Measurements from ENCODE around the gene CABP7.
"Not testable (repeated sequence)": the region's sequence is repeated elsewhere in the genome, so short reads cannot be mapped to it uniquely, and the experiment has no call there.

Gene CABP7

DNA sequence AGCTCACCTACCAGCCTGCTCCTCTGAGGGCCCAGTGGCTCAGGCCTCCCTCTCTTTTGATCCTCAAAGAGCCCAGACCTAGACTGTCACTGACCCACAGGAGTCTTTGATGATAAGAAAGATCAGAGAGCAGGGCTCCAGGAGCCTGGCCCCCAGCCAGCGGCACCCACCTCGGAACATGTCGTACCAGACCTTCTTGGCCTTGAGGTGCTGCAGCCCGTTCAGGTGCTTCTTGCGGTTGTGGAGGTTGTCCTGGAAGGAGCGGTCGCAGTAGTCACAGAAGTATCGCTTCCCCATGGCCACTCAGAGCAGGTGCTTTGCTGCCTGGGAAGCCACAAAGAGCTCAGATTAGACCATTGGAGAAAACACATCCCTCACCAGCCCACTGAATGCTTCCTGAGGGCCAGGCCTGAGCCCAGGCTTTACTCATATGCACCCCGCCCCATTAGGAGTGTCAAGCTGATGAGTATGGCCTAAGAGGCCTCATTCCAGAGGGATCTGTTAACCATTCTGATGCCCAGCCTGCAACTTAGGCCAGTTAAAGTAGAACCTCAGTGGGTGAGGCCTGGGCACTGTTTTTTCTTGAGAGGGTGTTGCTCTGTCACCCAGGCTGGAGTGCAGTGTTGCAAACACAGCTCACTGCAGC, 28.6 kb downstream of the CABP7 start:
- DNase-seq (ENCODE audit: low read depth in 2 of 2) = no peak

DNA sequence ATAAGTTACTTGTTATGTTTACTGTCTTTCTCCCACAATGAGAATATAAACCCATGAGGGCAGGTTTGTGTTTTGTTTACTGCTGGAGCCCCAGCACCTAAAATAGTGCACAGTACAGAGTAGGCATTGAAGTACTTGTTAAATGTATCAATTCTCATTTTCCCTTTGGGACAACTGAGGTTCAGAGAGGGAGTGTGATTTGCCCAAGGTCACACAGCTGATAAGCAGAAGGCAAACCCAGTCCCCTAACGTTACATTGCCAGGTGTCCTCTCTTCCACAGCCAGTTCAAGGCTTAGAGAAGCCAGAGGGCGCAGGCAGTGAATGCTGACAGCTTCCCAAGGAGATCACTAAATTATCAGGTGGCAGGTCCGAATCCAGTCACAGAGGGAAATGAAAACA, 30.2 kb downstream of the CABP7 start:
- no peak for DNase-seq (ENCODE audit: low read depth in 2 of 2)

DNA sequence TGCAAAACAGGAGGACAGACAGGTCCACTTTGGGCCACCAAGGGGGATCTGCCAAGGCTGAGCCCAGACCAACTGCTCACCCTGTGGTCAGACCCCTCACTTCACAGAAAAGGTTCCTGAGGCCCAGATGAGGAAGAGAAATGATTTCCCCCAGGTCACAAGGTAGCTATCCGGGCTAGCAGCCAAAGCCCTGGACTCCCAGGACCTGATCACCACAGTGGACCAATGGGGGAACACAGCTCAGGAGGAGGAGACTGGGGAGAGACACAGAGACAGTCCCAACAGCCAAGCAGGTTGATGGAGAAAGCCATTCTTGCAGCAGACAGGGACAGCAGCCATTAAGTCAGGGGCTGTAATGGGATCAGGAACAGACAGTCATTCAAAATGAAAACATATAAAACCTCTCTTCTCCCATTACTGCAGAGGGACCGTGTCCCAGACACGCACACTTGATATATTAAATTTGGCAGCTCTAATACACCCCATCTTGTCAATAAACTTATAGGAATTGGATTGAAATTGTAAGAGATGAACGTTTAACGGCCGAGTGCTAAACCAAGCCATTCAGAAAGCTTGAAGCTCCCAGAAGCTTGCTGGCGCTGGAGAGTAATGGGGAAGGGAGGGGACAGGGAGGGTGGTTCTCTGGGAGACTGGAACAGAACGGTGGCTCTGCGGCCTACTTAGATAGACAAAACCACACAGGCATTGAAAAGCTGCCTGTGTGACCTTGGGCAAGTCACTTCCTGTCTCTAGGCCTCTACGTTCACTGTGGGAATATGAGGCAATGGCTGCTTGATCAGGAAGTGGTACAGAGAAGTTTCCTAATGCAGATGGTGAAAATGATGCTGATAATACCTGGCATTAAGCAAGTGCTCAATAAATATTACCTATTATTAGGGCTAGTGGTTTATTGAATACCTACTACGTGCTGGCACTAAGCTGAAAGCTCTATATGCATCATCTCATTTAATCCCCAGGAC, 31.0 kb downstream of the CABP7 start:
- no peak for DNase-seq (ENCODE audit: low read depth in 2 of 2)

DNA sequence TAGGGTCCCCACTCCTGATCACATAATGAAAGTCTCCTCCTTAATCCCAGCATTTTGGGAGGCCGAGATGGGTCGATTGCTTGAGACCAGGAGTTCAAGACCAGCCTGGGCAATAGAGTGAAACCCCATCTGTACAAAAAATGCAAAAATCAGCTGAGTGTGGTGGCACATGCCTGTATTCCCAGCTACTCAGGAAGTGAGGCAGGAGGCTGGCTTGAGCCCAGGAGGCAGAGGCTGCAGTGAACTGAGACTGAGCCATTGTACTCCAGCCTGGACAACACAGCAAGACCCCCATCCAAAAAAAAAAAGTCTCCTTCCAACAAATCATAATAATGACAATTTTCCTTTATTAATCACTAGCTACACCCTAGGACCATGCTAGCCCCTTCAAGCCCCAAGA, 31.9 kb downstream of the CABP7 start:
- no peak for DNase-seq (ENCODE audit: low read depth in 2 of 2)

DNA sequence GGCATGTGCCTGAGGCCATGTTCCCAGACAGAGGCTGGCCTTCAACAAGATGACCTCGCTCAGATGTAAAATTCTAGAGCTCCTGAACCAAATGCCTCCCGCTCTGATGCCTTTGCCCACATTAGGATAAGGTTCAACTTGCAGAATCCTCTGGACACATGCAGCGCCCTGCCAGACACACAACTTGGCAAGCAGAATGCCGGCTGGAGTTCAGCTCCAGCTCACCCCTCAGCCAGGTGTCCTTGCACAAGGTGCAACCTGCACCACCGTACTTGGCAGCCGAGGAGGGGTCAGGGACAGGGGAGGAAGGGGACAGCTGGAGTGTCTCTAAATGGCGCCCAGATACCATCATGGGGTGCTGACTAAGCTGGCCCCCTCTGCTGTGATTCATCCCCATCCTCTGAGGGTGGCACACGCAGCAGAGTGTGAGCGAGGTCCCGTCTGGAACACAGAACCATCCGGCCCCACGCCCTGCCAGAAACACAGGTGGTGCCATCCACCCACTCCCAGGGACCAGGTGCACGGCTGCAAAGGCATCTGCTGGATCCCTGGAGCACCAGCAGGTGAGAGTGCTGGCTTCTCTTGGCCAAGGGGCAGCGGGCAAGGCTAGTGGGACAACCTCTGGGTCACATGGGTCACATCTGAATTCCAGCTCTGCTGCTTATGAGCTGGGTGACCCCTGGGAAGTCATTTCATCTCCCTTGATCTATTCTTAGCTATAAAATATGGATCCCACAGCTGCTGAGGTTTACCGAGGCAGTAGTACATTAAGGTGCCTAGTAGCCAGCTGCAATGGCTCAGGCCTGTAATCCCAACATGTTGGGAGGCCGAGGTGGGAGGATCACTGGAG, 34.2 kb downstream of the CABP7 start:
- no peak for DNase-seq (ENCODE audit: low read depth in 2 of 2)

DNA sequence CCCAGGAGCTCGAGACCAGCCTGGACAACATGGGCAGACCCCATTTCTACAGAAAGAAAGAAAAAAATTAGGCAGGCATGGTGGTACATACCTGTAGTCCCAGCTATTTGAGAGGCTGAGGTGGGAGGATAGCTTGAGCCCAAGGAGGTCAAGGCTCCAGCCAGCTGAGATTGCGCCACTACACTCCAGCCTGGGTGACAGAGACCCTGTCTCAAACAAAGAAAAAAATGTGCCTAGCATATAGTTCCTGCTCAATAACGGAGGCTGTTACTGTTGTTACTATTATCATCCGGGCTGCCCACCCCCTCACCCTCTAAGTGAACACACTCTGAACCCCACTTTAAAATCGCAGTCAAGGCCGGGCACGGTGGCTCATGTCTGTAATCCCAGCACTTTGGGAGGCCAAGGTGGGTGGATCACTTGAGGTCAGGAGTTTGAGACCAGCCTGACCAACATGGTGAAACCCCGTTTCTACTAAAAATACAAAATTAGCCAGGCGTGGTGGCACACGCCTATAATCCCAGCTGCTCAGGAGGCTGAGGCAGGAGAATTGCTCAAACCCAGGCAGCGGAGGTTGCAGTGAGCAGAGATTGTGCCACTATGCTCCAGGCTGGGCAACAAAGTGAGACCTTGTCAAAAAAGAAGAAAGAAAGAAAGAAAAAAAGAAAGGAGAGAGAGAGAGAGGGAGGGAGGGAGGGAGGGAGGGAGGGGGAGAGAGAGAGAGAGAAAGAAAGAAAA, 35.0 kb downstream of the CABP7 start:
- not testable (repeated sequence) for DNase-seq (ENCODE audit: low read depth in 2 of 2)

DNA sequence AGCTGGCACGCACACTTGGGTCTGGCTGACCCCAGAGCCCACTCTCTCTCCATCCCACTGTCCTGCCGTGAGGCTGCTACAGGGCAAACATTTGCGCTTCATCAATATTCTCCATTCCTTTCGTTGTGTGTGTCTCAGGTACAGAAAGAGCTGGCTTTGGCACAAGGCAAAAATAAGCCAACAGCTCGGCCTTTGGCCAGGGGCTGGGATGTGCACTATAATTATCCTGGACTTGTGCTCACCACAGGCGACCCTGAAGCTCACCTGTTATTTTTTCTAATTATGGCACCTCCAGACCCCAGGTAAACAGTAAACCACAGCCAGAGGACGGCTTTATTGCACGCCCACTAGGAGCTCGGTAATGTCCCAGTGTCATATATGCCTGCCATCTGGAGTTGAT, 36.1 kb downstream of the CABP7 start:
- DNase-seq (ENCODE audit: low read depth in 2 of 2) = no peak

DNA sequence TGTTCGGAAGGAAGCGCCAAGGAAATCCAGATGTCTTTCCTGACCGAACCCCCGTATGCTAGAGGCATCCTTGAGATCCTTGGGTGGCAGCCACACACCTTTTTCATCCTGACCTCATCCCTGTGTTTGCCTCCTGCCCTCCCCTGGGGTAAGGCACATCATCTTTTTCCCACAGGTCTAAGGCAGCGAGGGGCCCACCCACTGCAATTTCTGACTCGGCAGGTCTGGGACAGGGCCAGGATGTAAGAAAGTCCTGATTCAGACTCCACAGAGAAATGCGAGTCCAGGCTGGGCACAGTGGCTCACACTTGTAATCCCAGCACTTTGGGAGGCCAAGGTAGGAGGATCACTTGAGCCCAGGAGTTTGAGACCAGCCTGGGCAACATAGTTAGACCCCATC, 36.5 kb downstream of the CABP7 start:
- DNase-seq (ENCODE audit: low read depth in 2 of 2) = no peak

DNA sequence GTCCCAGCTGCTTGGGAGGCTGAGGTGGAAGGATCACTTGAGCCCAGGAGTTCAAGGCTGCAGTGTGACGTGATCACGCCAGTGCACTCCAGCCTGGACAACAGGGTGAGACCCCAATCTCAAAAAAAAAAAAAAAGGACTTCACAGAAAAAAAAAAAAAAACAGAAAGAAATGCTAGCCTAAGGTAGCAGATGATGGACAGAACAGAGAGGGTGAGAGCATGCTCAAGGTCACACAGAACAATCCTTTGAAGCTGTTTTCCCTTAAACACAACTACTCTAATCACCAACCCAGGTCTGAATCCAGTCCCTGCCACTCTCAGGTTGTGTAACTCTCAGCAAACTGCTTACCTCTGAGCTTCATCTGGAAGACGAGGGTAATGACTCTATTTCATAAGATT, 37.3 kb downstream of the CABP7 start:
- DNase-seq (ENCODE audit: low read depth in 2 of 2) = no peak

DNA sequence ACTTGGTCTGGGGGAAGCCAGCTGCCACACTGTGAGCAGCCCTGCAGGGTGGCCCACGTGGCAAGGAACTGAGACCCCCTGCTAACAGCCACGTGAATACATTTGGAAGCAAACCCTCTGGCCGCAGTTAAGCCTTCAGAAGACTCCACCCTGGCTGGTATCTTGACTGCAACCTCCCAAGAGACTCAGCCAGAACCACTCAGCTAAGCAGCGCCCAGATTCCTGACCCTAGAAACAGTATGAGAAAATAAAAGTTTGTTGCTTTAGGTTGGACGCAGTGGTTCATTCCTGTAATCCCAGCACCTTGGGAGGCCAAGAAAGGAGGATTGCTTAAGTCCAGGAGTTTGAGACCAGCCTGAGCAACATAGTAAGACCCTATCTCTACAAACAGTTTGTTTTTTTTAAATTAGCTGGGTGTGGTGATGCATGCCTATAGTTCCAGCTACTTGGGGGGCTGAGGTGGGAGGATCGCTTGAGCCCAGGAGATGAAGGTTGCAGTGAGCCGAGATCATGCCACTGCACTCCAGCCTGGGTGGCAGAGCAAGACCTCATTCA, 38.3 kb downstream of the CABP7 start:
- DNase-seq (ENCODE audit: low read depth in 2 of 2) = no peak

DNA sequence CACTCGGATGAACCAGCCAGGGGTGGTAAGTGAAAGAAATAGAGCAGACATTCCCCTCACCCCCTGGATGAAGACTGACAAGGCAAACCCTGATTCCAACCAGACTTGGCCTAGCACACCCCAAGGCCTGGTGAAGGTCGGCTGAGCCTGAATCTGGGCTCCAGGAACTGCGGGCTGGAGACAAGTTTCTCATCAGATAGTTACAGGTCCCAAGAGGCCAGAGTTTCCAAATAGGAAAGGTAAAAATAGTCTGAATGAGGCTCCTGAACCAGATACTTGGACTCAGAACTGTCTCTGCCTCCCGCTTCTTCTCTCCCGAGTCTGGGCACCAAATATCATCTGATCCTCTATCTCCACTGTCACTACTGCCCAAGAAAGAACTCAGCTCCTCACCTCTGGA, 39.2 kb downstream of the CABP7 start:
- DNase-seq (ENCODE audit: low read depth in 2 of 2) = no peak

DNA sequence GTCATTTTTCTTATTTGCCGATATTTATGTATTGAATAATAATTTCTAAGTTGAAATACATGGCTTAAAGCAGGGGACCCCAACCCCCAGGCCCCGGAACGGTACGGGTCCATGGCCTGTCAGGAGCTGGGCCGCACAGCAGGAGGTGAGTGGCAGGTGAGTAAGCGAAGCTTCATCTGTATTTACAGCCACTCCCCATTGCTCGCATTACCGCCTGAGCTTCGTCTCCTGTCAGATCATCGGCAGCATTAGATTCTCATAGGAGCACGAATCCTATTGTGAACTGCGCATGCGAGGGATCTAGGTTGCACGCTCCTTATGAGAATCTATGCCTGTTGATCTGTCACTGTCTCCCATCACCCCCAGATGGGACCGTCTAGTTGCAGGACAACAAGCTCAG, 42.5 kb downstream of the CABP7 start:
- no peak for DNase-seq (ENCODE audit: low read depth in 2 of 2)

DNA sequence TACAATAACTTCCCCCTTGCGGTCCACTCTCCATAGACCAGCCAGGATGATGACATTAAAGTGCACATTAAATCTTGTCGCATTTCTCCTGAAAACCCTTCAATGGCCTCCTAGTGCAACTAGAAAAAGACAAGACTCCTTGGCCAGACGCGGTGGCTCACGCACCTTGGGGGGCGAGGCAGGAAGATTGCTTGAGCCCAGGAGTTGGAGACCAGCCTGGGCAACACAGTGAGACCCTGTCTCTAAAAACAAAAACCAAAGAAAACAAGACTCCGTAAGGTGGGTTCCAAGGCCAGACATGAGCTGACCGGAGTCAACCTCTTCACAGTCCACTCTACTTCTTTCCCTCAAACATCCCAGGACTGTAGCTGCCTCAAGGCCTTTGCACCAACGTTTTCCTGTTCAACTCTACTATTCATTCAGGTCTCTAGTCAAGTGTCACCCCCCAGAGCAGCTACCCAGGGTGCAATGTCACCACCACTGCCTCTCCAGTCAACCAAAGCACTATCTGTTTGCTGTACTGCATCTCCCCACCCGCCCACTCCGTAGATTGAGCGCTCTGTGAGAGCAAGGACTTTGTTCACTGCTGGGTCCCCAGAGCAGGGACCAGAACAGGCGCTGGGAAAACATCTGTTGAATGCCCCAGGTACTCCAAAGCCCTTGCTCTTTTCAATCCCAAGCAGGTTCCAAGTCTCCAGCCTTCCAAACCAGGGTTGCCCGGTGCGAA, 46.3 kb downstream of the CABP7 start:
- DNase-seq (ENCODE audit: low read depth in 2 of 2) = peak in 1 of 2 donors; percentile 2

DNA sequence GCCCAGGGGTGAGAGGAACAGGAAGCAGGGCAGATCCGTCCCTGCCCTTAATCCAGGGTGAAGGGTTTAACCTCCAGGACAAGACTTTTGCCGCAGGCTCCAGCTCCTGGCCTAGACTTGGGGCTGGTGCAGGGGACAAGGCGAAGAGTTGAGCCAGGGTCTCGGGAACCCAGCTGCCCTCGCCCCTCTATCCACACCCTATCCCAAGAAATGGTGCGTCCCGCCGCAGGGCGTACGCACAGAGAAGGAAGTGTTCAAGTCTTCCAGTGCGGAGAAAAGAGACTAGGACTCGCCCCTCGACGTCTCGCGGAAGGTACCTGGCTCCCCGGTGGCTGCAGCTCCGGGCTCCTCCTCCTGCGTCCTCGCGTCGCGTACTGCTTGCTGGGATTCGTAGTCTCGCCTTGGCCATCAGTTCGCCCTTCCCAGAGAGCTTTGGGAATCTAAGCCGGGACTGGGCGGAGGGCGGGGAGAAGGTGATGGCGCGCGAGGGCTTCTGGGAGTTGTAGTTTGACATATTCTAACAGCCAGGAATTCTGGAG, 46.9 kb downstream of the CABP7 start, which contains the start of gene ZMAT5:
ZMAT5 (minus strand) TSS at position 376 of the 539 bp plus-strand sequence. CDS start 18,463 bp downstream, outside the sequence.
- DNase-seq (ENCODE audit: low read depth in 2 of 2) = peak; percentile 71 to 87

DNA sequence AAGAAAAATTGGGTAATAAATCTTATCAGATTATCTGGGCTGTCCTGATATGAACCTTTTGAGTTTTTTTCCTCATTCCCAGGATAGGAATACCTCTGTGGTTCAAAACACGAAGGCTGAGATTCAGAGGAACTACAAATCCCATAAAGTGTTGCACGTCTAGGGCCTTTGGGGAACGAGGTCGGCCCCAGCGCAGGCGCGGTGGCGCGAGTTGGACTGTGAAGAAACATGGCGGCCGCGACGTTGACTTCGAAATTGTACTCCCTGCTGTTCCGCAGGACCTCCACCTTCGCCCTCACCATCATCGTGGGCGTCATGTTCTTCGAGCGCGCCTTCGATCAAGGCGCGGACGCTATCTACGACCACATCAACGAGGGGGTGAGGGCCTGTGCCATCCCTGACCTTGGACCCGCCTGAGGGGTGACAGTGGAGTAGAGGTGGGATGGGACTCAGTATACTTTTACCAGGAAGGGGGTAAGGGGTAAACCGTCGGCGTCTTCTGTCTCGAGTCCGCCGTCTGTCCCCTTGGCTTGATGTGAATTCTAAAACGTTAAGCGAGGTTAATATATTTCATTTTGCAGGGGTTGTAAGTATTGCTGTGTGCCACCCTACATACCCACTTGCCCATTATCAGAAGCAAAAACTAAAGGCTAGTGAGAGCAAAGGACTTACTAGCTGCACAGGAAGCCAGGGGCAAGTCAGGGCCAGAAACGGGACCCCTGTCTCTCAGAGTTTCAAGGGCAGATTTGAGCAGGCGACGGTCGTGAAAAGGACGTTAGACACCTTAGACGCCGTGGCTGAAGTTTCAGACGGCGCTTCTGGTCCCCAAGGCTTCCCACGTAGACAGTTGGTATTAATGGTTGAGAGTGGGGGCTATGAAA, 47.6 kb downstream of the CABP7 start, which contains the start of gene UQCR10:
UQCR10 (plus strand) TSS at position 199 of the 881 bp plus-strand sequence; CDS start at position 229, 30 bp downstream.
- DNase-seq (ENCODE audit: low read depth in 2 of 2) = peak; percentile 79 to 86

DNA sequence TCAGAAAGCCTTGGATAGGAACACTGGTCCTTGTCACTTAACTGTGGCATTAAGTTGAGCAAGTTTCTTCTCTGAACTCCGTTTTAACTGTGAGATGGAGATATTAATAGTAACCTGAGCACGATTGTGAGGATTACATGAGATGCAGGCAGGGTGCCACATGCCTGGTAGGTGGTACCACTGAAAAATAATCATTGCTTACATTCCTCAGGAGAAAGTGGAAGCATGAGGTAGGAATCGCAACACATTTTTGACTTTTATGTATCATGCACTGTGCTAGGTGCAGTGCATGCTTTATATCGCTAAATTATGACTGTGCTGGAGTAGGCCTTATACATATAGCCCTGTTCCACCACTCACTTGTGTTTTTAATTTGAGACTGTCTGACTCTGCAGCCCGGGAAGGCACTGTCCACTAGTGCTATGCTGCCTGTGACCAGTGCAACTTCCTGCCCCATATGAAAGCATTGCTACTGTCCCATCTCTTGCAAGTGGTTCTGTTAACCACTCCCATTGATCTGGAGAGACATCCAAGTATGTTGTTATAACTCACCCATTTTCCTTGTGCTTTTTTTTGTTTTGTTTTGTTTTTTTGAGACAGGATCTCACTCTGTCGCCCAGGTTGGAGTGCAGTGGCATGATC, 48.4 kb downstream of the CABP7 start:
- no peak for DNase-seq (ENCODE audit: low read depth in 2 of 2)

DNA sequence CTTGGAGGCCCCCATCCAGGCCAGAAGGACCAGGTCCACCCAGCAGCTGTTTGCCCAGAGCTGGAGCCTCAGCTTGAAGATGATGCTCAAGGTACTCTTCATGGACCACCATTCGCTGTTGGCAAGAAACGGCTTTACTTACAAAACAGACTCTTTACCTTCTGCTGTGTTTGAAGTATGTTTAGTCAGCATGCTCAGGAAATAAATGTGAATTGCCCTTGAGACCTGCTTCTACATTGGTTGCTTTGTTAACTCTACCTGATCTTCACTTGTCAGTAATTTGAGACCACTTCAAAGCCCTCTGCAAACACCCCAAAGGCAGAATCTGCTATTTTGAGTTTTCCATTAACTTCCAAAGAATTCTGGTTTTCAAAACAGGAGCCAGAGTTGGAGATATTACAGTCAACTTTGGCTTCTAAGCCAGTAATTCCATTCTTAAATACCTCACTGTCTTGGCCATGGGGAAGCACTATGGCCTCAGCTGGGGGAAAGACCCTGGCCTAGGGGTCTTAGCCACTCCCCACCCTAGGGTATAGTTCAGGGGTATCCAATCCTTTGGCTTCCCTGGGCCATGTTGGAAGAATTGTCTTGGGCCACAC, 50.0 kb downstream of the CABP7 start:
- no peak for DNase-seq (ENCODE audit: low read depth in 2 of 2)

DNA sequence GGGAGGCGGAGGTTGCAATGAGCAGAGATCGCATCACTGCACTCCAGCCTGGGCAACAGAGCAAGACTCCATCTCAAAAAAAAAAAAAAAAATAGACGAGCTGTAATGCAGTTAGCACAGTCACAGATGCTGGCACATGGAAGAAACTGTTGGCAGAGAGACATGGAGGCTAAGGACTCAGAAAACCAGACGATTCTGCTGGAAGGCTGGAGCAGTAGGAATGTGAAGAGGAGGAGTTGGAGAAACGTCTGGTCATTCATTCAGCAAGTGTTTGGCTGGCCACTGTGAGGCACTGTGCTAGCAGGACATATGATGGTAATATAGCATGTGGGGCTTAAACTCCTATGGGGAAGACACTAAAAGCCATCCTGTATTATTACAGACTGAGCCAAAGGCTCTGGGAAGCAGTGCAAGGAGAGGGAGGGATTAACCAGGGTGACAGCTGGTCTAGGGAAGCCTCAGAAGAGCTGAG, 52.4 kb downstream of the CABP7 start:
- no peak for DNase-seq (ENCODE audit: low read depth in 2 of 2)
